Measurements from ENCODE around the gene FAM107B.

DNA sequence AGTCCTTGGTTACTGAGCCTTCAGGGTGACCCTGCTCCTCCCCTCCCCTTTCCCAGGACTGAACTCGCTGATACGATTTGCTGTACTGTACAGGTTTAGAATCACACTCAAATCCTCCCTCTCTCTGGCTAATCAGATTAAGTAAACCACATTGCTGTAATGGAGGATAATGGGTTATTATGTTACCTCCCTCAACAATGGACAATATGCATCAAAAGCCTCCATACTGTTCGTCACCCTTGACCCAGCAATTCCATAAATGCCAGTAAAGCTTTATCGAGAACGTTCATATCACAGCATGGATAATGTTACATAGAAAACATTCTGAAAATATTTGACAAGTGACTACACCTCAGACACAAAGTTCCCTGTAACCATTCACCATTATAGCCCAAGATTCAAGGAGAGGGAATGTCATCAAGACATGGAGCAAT, 61.7 kb downstream of the FAM107B start:
- TF ChIP-seq POLR2A (IDR thresholded peaks at IDR 0.05) (no peak), POLR2AphosphoS5 (IDR thresholded peaks at IDR 0.05) (no peak)
- TF ChIP-seq, protein P1, sequence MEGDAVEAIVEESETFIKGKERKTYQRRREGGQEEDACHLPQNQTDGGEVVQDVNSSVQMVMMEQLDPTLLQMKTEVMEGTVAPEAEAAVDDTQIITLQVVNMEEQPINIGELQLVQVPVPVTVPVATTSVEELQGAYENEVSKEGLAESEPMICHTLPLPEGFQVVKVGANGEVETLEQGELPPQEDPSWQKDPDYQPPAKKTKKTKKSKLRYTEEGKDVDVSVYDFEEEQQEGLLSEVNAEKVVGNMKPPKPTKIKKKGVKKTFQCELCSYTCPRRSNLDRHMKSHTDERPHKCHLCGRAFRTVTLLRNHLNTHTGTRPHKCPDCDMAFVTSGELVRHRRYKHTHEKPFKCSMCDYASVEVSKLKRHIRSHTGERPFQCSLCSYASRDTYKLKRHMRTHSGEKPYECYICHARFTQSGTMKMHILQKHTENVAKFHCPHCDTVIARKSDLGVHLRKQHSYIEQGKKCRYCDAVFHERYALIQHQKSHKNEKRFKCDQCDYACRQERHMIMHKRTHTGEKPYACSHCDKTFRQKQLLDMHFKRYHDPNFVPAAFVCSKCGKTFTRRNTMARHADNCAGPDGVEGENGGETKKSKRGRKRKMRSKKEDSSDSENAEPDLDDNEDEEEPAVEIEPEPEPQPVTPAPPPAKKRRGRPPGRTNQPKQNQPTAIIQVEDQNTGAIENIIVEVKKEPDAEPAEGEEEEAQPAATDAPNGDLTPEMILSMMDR (IDR thresholded peaks at IDR 0.05): no peak

Data from breast epithelium (tissue), 3 donors.